ENCODE measurements around the gene SYT2.
"Not testable (repeated sequence)": the region's sequence is repeated elsewhere in the genome, so short reads cannot be mapped to it uniquely, and the experiment has no call there.

The SYT2 gene

GRCh38 chr1:202639500-202639899, 70.8 kb downstream of the SYT2 start:
- FAIRE-seq, result no peak

GRCh38 chr1:202638701-202639305, 71.5 kb downstream of the SYT2 start:
- not testable (repeated sequence) for FAIRE-seq

DNA sequence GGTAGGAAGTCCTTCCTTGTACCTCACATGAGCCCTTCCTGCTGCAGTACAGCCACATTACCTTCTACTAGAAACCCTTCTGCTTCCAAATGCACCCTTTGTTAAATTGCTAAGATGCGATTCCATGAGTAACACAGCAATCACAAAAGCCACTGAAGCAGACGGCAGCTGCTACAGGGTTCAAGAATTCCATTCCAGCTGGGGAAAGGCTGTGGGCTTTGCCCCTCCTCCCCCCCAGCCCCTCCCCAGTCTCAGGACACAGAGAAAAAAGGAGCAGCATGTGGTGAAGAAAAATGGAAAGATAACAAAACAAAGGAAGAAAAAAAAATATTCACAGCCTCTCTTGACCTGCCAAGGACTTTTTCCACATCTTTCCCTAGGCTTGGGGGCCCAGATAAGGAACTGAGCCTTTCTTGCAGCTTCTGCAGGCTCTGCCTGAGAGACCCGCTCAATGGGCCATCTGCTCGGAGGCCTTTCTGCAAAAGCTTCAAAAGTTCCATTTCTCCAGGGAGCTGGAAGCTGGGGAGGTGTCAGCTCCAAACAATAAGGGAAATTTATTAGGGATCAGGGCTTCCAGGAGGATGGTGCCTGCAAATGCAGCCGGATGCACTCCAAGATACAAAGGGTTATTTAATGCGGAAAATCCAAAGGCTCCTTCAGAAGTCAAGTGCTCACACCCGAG, 72.1 kb downstream of the SYT2 start:
- no peak for FAIRE-seq

GRCh38 chr1:202637321-202638018, 72.8 kb downstream of the SYT2 start:
- not testable (repeated sequence) for FAIRE-seq

DNA sequence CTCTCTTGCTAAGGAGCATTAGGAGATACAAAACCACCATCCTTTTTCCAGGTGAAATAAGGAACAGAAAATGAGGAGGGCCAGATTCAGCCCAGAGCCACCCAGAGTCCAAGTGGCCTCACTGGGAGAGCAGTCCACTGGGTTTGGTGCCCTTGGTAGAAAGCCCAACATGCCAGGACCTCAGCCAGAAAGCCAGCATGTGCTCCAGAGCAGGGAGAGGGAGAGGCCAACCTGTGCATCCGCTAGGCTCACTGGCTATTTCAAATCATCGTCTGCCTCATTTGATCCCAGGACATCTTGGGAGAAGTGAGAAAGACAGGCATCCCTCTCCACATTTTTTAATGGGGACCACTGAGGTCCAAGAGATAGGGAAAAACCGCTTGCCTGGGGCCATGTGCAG, 74.1 kb downstream of the SYT2 start:
- not testable (repeated sequence) for FAIRE-seq

DNA sequence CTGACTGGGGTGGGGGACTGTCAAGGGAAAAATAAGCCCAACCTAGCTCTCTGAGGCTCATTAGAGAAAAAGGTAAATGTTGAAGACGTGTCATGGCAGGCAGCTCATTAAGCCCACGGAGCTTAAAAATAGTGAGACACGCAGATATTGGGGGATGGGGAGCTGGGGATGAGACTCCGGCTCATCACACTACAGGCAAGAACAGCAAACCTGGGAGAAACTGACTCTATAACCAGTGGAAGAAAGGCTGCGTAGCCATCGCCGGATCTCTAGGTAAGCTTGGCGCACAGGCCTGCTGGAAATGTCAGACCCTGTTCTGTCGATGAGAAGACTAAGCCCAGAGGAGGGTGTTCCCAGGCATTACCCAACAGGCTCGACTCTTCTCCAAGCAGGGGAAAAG, 78.0 kb downstream of the SYT2 start:
- FAIRE-seq, result no peak

GRCh38 chr1:202631076-202631923, 79.0 kb downstream of the SYT2 start:
- FAIRE-seq, result no peak

- FAIRE-seq, result no peak
These were observed 79.7 kb downstream of the SYT2 start for GRCh38 chr1:202630541-202630940.

- FAIRE-seq, result not testable (repeated sequence)
These were observed 80.2 kb downstream of the SYT2 start for GRCh38 chr1:202630096-202630495.

GRCh38 chr1:202629257-202629811, 80.9 kb downstream of the SYT2 start:
- not testable (repeated sequence) for FAIRE-seq

GRCh38 chr1:202628646-202629215, 81.5 kb downstream of the SYT2 start:
- no peak for FAIRE-seq

DNA sequence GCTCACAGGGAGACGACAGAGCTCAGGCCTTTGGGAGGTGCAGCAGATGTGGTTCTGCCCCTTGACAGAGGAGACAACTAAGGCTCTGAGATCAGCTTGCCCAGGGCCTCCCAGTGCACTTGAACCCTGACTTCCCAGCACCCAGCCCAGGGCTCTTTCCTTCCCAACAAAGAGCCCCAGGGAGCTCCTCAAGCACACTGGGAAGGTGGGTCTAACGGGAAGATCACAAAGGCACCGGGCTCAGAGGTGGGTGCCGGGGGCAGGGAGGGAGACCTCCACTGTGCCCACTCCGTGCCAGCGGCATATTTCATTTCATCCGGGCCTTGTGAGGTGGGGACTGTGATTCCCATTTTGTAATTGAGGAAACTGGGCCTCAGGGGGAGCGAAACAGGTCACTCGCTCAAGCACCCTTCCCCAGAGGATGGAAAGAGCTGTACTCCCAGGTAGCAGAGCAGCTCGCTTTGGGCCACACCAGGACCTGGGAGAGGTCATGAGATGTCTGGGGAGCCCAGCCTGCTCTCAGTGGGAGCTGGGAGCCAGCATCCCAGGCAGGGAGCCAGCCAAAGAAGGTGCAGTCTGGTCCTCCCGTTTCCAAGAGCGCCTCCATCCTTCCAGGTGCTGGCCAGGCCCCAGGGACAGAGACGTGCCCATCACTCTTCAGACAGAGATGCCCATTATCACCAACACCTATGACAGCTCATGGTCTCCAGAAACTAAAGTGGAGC, 82.3 kb downstream of the SYT2 start:
- FAIRE-seq, result no peak

DNA sequence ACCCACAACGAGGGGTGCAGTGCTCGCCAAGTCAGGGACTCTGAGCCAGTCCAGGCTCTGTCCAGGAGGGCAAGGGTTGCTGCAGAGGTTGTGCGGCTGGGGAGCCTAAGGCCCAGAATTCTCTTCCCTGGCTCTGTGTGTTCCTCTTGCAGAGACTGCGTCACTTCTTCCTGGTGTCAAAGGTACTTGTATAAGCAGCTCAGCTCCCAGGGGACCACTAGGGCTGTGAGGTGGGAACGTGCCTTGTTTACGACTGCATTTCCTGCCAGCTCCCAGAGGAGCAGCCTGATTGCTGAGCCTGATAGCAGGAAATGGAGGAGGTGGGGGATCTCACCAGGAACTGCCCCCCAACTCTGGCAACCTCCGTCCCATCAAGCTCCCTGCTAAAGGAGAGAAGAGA, 83.2 kb downstream of the SYT2 start:
- not testable (repeated sequence) for FAIRE-seq

DNA sequence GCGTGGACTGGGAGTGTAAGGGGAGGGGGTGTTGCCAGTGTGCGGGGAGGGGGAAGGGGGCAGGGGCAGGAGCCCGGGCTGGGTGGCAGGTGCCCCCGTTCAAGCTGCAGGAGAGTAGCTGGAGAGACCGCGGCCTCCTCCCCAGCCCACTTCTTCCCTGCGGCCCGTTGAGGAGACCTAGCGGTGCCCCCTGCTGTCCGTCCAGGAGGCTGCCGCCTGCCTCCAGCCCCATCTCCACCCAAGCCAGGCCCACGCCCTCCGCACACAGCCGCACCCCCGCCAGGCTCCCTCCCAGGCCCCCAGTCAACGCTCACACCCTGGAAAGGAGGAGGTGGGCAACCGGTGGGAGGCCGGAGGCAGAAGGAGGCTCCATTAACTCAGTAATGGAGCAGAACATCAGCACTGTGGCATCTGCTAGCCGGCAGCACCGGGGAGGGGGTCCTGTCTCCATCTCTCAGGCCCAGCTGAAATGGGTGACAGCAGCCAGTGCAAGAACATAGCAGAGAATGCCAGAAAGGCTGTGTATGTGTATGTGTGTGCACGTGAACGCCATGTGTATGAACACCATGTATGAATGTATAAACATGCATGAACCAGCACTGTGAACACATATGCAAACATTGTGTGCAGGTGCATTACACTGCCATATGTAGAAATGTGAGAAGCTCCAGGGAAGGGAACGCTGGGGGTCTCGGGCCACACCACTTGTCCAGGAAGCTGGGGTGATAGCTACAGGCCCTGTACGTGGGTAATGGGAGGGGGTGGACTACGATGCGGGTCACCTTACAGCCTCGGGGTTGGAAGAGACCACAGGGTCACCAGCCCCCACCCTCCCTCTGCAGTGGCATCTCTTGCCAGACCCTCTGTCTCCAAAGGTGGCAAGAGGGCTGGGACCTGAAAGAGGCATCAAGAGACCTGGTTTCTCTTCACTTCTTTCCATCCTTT, 84.6 kb downstream of the SYT2 start:
- no peak for FAIRE-seq

DNA sequence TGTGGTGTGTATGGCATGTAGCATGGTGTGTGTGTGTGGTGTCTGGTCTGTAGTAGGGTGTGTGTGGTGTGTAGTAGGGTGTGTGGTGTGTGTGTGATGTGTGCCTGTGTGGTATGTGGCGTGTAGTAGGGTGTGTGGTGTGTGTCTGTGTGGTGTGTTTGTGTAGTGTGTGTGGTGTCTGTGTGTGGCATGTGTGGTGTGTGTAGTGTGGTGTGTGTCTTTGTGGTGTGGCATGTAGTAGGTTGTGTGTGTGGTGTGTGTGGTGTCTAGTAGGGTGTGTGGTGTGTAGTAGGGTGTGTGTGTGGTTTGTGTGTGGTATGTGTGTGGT, 85.5 kb downstream of the SYT2 start:
- no peak for FAIRE-seq

DNA sequence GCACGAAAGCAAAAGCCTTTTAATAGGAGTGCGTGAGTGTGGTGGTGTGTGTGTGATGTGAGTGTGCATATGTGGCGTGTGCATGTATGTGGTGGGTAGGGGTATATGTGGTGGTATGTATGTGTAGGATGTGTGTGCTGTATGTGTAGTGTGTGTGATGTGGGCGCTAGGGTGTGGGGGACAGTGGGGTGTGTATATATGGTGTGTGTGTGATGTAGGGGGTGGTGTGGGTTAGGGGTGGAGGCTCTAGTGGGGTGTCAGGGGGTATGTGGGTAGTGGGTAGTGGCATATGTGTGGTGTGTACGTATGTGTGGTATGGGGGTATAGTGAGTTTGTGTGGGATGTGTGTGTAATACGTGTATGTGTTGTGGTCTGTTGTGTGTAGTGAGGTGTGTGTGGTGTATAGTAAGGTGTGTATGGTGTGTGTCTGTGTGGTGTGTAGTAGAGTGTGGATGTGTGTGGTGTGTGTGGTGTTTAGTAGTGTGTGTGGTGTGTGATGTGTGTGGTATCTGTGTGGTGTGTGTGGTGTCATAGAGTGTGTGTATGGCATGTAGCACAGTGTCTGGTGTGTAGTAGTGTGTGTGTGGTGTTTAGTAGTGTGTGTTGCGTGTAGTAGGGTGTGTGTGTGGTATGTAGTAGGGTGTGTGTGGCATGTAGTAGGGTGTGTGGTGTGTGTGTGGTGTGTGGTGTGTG, 86.0 kb downstream of the SYT2 start:
- no peak for FAIRE-seq

DNA sequence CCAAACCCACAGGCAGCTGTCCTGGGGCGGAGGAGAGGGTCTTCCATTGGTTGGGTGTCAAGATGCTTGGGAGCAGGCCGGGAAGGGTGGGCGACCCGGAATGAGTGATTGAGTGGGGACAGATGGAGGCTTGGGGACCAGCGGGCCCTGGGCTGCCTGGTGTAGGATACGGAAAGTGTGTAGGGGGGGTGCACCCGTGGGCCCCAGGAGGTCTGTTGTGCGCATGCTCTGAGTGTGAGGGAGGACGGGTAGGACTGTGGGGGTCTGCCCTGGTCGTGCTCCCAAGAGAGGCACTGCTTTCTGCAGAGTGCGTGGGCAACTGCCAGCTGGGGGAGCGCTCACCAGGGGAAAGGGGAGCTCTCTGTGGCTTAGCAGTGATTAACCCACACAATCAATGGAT, 86.8 kb downstream of the SYT2 start:
- not testable (repeated sequence) for FAIRE-seq

- no peak for FAIRE-seq
These were observed 87.2 kb downstream of the SYT2 start for GRCh38 chr1:202623075-202623474.

DNA sequence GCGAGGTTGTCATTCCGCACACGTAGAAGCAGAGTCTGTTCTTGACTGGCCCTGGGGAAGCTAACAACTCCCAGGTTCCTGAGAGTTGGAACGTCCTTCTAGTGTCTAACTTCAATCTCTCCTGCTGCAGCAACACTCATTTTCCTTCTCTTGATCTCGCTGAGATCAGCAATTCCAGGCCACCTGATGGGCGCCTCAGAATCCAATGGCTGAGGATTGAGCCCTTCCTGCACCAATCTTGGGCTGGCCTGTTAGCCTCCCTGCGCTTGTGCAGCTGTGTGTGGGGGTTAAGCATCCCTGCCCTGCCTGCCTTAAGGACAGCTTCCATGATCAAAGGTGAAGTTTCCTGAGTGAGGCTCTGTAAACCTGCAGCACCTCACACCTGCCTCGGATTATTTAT, 87.9 kb downstream of the SYT2 start:
- no peak for FAIRE-seq

GRCh38 chr1:202621446-202621845, 88.8 kb downstream of the SYT2 start:
- FAIRE-seq, result no peak

Data from G401.6 (cell line).